Measurements from ENCODE around the gene RPL13. TPM values are rescaled to one million over a fixed set of nuclear protein-coding genes. Genes with fewer than 3 reads are reported as not detected.

Gene RPL13
- total RNA-seq = 1,000 to 10,000 TPM; 1,338 to 1,459 TPM
- long read RNA-seq, donor 1, full-length matches to known transcripts = 313 of 326 reads
- long read RNA-seq, donor 1, partial matches to known transcripts = 10 of 326 reads
- long read RNA-seq, donor 1, other reads (novel, unspliced or antisense) = 3 of 326 reads
- long read RNA-seq, donor 2, full-length matches to known transcripts = 975 of 1,051 reads
- long read RNA-seq, donor 2, partial matches to known transcripts = 51 of 1,051 reads
- long read RNA-seq, donor 2, other reads (novel, unspliced or antisense) = 25 of 1,051 reads

DNA sequence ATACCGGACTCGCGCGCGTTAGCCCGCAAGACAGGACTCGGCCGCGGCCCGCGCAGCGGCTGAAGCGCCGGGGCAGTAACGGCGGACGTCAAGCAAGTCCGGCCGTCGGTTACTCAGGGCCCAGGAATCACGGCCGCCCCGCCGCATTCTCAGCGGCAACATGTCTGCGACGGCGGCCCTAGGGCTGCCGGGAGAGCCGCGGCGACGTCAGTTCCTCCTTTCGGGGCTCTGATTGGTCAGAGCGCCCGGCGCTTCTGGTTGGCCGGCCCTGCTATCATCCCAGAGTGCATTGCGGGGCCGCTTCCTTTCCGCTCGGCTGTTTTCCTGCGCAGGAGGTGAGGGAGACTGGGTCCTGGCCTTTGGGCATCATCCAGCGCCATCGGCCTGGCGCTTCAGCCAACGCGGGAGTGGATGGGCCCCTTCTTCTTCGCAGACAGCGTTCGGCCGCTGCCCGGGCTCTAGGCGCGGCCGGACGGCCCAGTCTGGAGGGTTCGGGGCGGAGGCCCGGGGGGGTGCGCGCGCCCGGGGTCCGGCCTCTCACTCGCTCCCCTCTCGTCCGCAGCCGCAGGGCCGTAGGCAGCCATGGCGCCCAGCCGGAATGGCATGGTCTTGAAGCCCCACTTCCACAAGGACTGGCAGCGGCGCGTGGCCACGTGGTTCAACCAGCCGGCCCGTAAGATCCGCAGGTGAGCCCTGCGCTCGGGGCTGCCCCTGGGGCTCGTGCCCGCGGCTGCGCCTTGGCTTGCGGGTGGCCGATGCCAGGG lies at the start of gene RPL13:
TSS of gene RPL13 (plus strand) at position 305 of the 764 bp plus-strand sequence. CDS start at position 583, 278 bp downstream.
- intact Hi-C loops (cut with DNase I) = no loop called here

DNA sequence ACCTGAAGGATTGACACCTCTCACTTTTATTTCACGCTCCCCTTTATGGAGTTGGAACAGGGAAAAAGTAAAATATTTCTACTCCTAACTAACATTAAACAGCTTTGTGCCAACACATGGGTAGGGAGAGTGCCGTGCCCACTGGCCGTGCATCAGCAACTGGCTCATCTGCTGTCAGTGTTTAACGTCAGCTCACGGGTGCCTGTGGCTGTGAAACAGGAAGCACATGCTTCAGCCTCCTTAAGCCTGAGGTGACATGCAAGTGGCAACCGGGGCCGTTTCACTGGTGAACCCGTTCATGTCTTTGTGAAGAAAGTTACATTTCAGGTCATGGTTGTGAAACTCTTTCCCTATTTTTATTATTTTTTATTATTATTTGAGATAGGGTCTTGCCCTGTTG lies 49.1 kb upstream of the RPL13 start:
- intact Hi-C loops (cut with DNase I) = no loop called here
- DNase-seq (ENCODE audit: low spot score) = no peak

More for the DNA sequence above, at the start of gene RPL13:
- DNase-seq (ENCODE audit: low spot score) = peak; percentile 99

DNA sequence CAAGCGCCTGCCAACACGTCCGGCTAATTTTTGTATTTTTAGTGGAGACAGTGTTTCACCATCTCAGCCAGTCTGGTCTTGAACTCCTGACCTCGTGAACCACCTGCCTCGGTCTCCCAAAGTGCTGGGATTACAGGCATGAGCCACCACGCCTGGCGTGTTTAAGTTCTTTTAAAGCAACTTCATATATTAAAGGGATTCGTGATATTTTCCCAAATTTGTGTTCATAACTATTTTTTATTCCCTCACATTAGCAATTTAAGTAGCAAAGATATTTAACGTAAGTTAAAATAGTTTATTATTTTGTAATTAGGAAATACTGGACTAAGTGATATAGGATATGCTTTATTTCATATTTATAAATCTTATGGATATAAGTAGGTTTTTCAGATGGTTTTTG lies 48.0 kb upstream of the RPL13 start:
- intact Hi-C loops (cut with DNase I) = no loop called here
- no peak for DNase-seq (ENCODE audit: low spot score)

DNA sequence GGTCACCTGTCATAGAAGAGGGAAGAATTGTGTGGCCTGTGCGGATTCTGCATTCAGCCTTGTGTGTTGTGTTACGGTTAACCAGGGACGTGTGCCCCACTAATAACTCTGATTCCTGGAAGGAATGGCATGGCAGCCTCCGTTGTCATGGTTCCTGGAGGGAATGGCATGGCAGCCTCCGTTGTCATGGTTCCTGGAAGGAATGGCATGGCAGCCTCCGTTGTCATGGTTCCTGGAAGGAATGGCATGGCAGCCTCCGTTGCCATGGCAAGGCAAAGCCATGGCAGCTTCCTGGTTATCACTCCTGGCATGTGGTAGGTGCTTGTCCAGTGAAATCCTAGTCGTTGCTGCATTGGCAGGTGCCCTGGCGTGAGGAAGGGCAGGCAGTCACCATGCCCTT lies 43.4 kb upstream of the RPL13 start:
- intact Hi-C loops (cut with DNase I) = no loop called here
- DNase-seq (ENCODE audit: low spot score) = no peak

GRCh38 chr16:89519881-89520280 lies 40.6 kb upstream of the RPL13 start:
- intact Hi-C loops (cut with DNase I) = no loop called here
- DNase-seq (ENCODE audit: low spot score) = no peak

GRCh38 chr16:89522287-89522686 lies 38.2 kb upstream of the RPL13 start:
- no peak for DNase-seq (ENCODE audit: low spot score)

DNA sequence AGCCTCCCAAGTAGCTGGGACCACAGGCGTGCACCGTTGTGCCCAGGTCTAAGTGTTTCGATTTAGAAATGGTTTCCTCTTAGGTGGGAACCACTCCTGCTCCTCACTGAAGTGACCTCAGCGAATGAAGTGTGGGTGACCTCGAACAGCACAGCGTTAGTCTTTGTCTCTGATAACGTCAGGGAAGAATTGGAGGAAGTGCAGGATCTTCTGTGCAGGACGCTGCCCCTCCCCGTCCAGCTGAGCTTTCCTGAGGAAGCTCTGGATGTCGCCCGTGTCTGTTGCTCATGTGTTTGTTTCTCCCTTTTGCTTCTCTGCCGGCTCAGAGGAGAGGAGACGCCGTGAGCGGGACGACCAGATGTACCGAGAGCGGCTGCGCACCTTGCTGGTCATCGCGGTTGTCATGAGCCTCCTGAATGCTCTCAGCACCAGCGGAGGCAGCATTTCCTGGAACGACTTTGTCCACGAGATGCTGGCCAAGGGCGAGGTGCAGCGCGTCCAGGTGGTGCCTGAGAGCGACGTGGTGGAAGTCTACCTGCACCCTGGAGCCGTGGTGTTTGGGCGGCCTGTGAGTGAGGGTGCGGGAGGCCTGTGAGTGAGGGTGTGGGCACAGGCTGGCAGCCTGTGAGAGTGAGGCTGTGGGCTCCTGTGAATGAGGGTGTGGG lies 36.7 kb upstream of the RPL13 start:
- DNase-seq (ENCODE audit: low spot score) = no peak
- intact Hi-C loops (cut with DNase I) = no loop called here

More at GRCh38 chr16:89522287-89522686, 38.2 kb upstream of the RPL13 start:
- intact Hi-C loops (cut with DNase I) = no loop called here

DNA sequence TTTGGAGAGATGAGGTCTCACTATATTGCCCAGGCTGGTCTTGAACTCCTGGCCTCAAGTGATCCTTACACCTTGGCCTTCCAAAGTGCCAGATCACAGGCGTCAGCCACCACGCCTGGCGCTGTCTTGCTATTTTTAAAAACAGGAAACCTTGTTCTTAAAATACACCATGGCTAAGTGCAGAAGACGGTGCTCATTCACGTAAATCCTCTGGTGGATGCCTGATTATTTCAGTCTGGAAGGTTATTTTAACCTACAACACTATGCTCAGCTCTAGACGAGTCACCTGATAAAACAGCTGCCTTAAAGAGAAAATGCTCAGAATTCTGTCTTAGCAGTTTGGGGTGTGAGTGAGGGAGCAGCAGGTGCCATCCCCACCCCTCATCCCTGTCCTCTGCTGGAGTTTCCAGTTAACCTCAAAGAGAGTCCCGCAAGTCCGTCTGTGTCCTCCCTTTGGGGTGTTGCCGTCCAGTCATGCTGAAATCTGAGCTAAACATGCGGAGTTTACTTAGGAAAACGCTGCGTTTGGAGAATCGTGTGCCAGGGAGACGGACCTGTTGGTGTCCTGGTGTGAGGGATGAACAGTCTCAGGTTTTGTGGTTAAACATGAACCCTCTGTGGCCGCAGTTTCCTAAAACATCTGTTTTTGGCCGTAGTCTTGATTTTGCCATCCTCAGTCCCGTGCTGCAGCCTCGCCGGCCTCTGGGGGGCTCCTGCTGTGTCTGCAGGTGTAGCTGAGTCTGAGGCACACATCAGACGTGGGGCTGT lies 35.2 kb upstream of the RPL13 start:
- intact Hi-C loops (cut with DNase I) = no loop called here
- DNase-seq (ENCODE audit: low spot score) = no peak

GRCh38 chr16:89529097-89529496 lies 31.4 kb upstream of the RPL13 start:
- no peak for DNase-seq (ENCODE audit: low spot score)
- intact Hi-C loops (cut with DNase I) = no loop called here

DNA sequence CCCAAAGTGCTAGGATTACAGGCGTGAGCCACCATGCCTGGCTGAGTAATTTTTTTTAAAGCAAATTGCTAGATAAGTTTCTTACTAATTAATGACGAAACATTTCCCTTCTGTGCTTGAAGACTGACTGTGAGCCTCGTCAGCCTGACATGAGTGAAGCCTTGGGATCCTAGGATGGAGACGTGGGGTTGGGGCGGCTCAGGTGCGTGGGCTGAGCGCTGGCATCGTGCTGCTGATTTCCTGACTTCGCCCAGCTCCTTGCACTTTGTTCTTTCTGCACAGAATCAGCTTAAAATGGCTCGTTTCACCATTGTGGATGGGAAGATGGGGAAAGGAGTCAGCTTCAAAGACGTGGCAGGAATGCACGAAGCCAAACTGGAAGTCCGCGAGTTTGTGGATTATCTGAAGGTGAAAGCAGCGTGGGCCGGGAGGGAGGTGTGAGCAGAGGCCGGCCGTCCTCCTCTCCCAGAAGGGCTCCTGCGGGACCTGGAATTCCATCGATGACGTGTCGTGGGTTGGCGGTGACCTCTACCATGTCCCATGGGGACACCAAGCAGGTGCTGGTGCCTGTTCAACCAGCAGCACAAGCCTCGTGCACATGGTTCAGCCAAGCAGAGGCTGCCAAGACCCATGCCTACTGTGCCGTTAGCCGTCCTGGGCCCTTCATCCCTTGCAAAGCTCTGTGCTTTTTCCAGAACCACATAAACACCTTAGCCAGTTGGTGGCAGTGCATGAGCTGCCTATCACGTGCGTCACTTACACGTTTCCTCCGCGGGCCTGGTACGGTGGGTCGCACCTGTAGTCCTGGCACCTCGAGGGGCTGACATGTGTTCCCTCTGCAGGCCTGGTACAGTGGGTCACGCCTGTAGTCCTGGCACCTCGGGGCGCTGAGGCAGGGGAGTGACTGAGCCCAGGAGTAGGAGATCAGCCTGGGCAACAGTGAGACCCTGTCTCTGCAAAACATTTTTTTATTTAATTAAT lies 29.8 kb upstream of the RPL13 start:
- DNase-seq (ENCODE audit: low spot score) = no peak
- intact Hi-C loops (cut with DNase I) = no loop called here

- DNase-seq (ENCODE audit: low spot score) = no peak
- intact Hi-C loops (cut with DNase I) = no loop called here
These were observed 28.5 kb upstream of the RPL13 start for GRCh38 chr16:89531821-89532526.

DNA sequence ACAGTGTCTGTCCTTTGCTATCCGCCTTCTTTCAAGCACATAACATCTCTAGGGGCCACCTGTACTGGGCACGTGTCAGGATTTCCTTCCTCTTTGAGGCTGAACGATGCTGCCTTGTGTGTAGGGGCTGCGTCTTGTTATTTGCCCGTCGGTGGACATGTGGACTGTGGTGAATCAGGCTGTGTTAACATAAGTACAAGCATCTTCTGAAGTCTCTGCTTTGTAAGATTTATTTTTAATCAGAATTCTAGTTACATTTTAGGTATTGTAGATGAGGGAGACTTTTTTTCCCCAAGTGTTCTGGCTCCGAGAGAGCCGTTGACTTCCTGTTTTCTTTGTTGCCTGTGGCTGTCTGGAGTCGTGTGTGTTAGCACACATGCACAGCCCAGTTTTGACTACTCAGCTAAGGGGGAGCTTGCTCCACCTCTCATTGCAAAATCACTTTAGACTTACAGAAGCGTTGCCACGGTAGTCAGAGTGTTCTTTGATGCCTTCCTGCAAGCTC lies 26.2 kb upstream of the RPL13 start:
- intact Hi-C loops (cut with DNase I) = no loop called here

DNA sequence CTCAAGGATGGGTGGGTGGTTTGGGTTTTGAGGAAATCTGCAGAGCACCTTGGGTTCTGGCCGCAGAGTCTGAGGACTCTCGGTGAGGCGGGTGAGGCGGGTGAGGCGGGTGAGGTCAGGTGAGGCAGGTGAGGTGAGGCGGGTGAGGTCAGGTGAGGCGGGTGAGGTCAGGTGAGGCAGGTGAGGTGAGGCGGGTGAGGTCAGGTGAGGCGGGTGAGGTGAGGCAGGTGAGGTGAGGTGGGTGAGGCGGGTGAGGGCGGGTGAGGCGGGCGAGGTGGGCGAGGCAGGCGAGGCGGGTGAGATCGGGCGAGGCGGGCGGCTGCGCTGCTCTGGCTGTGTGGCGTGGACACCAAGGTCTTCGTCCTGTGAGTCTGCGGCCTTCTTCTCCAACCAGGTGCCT lies 24.1 kb upstream of the RPL13 start:
- intact Hi-C loops (cut with DNase I) = no loop called here
- DNase-seq (ENCODE audit: low spot score) = no peak

More for the DNA sequence above, 26.2 kb upstream of the RPL13 start:
- DNase-seq (ENCODE audit: low spot score) = no peak

- DNase-seq (ENCODE audit: low spot score) = no peak
- intact Hi-C loops (cut with DNase I) = no loop called here
These were observed 23.5 kb upstream of the RPL13 start for GRCh38 chr16:89536886-89537548.

DNA sequence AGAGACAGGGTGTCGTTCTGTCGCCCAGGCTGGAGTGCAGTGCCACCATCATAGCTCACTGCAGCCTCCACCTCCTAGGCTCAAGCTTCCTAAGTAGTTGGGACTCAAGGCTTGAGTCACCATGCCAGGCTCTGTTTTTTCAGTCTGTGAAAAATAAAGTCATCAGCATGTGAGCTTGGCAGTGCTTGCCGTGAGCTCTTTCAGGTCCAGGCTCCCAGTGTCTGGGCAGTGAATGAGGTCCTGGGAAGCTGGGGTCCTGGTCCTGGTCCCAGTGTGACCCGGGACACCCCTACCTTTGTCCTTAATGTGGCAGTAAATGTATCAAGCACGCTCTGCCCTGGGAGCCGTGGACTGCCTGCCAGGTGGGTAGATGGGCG lies 22.9 kb upstream of the RPL13 start:
- DNase-seq (ENCODE audit: low spot score) = no peak
- intact Hi-C loops (cut with DNase I) = no loop called here

DNA sequence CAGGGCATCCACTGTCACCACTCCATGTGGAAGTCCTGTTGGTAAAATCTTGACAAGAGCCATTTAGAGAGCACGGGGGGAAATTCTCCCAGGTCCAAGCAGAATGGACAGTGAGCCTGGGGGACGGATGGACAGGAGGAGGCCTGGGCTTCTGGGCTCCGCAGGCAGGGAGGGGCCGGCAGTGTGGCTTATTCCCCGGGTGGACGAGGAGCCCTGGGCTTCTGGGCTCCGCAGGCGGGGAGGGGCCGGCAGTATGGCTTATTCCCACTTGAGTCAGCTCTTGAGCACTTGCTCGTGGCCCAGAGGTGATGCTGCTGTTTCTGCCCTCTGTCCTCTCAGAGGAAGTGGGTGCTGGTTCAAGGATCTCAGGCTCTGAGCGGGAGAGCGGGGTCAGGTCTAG lies 22.2 kb upstream of the RPL13 start:
- intact Hi-C loops (cut with DNase I) = no loop called here

DNA sequence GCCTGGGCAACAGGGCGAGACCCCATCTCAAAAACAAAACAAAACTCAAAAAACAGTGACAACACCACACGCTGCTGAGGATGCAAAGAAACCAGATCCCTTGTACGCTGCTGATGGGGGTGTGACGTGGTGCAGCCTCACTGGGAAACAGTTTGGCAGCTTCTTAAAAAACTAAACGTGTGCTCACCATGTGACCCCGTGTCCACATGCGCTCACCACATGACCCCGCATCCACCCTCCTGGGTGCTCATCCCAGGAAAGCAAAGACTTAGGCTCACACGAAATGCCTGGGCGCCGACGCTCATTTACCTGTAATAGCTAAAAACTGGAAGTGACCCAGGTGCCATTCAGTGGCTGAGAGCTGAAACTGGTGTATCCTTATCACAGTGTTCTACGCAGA lies 19.9 kb upstream of the RPL13 start:
- intact Hi-C loops (cut with DNase I) = no loop called here
- DNase-seq (ENCODE audit: low spot score) = no peak

More for the DNA sequence above, 22.2 kb upstream of the RPL13 start:
- no peak for DNase-seq (ENCODE audit: low spot score)
